Brain microvascular endothelial cell (primary cell): ENCODE measurements around the gene VIL1.

Source experiments
- DNase-seq: peaks from one replicate; pipeline ENCODE4 v3.0.0-alpha.2; 2020
- H3K27ac ChIP-seq: fragments of 250-450 bp; sonication (Bioruptor Pico); 2 replicates; pipeline ENCODE4 v1.5.1; 2020; ENCODE audit warnings: mild to moderate bottlenecking, moderate library complexity
- H3K27me3 ChIP-seq: fragments of 250-450 bp; sonication (Bioruptor Pico); replicated peaks from 2 replicates; pipeline ENCODE4 v1.5.1; 2020; ENCODE audit warnings: mild to moderate bottlenecking
- H3K36me3 ChIP-seq: fragments of 250-450 bp; sonication (Bioruptor Pico); replicated peaks from 2 replicates; pipeline ENCODE4 v1.5.1; 2020; ENCODE audit warnings: mild to moderate bottlenecking
- H3K4me3 ChIP-seq: 2 replicates; pipeline ENCODE4 v1.5.1; 2011; ENCODE audit warnings: low read depth, mild to moderate bottlenecking, control low read depth, low read length, moderate library complexity
- CTCF ChIP-seq: IDR thresholded peaks from 2 replicates; pipeline ENCODE4 v1.5.1; 2011; ENCODE audit warnings: low read depth, mild to moderate bottlenecking, moderate library complexity, low read length, control low read depth, inconsistent platforms; ENCODE audit errors: missing control alignments
- in situ Hi-C: cut with HindIII; loops from 2 replicates; pipeline ENCODE4 v1.10.0; 2017; ENCODE audit warnings: low sequenced_read_pairs, low pct_ligation_motif_present

VIL1 gene

GRCh38 chr2:218392891-218393462 lies 25.9 kb upstream of the VIL1 start:
- H3K36me3 ChIP-seq: no peaks in the 10 kb centered on the region
- H3K4me3 ChIP-seq: no peak overlapping the region
- no peak for DNase-seq
- H3K27ac ChIP-seq: no peak overlapping the region
- in situ Hi-C loops: no loop called here
- TF ChIP-seq CTCF: no peak
- no peaks in the 10 kb centered on the region for H3K27me3 ChIP-seq

- Histone ChIP-seq H3K36me3 (no peaks in the 10 kb centered on the region), H3K27ac (no peak overlapping the region), H3K4me3 (no peak overlapping the region), H3K27me3 (no peaks in the 10 kb centered on the region)
- no peak for DNase-seq
- in situ Hi-C loops: no loop called here
- TF ChIP-seq CTCF: no peak
Observed at GRCh38 chr2:218393750-218394290, 25.1 kb upstream of the VIL1 start.

- TF ChIP-seq CTCF: no peak
- H3K36me3 ChIP-seq: no peaks in the 10 kb centered on the region
- H3K27ac ChIP-seq: no peak overlapping the region
- no peak for DNase-seq
- in situ Hi-C loops: no loop called here
- no peak overlapping the region for H3K4me3 ChIP-seq
- no peaks in the 10 kb centered on the region for H3K27me3 ChIP-seq
Observed at GRCh38 chr2:218394298-218395089, 24.4 kb upstream of the VIL1 start.

- no peak for TF ChIP-seq CTCF
- no peak overlapping the region for H3K4me3 ChIP-seq
- no peak overlapping the region for H3K27ac ChIP-seq
- H3K27me3 ChIP-seq: no peaks in the 10 kb centered on the region
- H3K36me3 ChIP-seq: no peaks in the 10 kb centered on the region
- DNase-seq: no peak
- in situ Hi-C loops: no loop called here
Observed at GRCh38 chr2:218395090-218395444, 23.9 kb upstream of the VIL1 start.

- no peak for TF ChIP-seq CTCF
- in situ Hi-C loops: no loop called here
- H3K4me3 ChIP-seq: peak overlapping the region; percentile 72
- peak overlapping the region; percentile 90 for H3K27ac ChIP-seq
- no peak for DNase-seq
- no peaks in the 10 kb centered on the region for H3K36me3 ChIP-seq
- no peaks in the 10 kb centered on the region for H3K27me3 ChIP-seq
Observed at GRCh38 chr2:218395456-218395825, 23.5 kb upstream of the VIL1 start.
